HEK293 (cell line): ENCODE measurements around the gene MSI2.

Experiments used
- OSR2 ChIP-seq: fragments of 450-650 bp; formaldehyde crosslinking; IDR thresholded peaks from 2 replicates; pipeline ENCODE4 v1.5.1; 2016; ENCODE audit warnings: missing biosample characterization, missing genetic modification characterization
- ZBTB21 ChIP-seq: fragments of 450-650 bp; formaldehyde crosslinking; IDR thresholded peaks from 2 replicates; pipeline ENCODE4 v1.5.1; 2017; ENCODE audit warnings: missing biosample characterization, missing genetic modification characterization
- ZNF157 ChIP-seq: fragments of 450-650 bp; formaldehyde crosslinking; IDR thresholded peaks from 2 replicates; pipeline ENCODE4 v1.5.1; 2016; ENCODE audit warnings: missing biosample characterization, missing genetic modification characterization
- ZNF24 ChIP-seq: fragments of 450-650 bp; formaldehyde crosslinking; IDR thresholded peaks from 2 replicates; pipeline ENCODE4 v1.5.1; 2016; ENCODE audit warnings: missing biosample characterization, missing genetic modification characterization
- ZNF501 ChIP-seq: fragments of 450-650 bp; formaldehyde crosslinking; IDR thresholded peaks from 2 replicates; pipeline ENCODE4 v1.5.1; 2016; ENCODE audit warnings: missing biosample characterization, missing genetic modification characterization
- ZNF677 ChIP-seq: fragments of 450-650 bp; IDR thresholded peaks from 2 replicates; pipeline ENCODE4 v1.5.0; 2018; ENCODE audit warnings: missing biosample characterization, mild to moderate bottlenecking, missing genetic modification characterization, moderate library complexity
- TF ChIP-seq, protein P1 (sequence below): fragments of 450-650 bp; formaldehyde crosslinking; IDR thresholded peaks from 2 replicates; pipeline ENCODE4 v1.5.1; 2016; ENCODE audit warnings: missing biosample characterization, missing genetic modification characterization
- TF ChIP-seq, protein P2 (sequence below): fragments of 450-650 bp; formaldehyde crosslinking; conservative IDR thresholded peaks from 2 replicates; pipeline ENCODE4 v1.5.1; 2016; ENCODE audit warnings: low read depth, missing biosample characterization, missing genetic modification characterization
- TF ChIP-seq, protein P3 (sequence below): fragments of 450-650 bp; formaldehyde crosslinking; IDR thresholded peaks from 2 replicates; pipeline ENCODE4 v1.5.1; 2016; ENCODE audit warnings: missing biosample characterization, missing genetic modification characterization
- TF ChIP-seq, protein P4 (sequence below): fragments of 450-650 bp; formaldehyde crosslinking; IDR thresholded peaks from 2 replicates; pipeline ENCODE4 v1.5.1; 2016; ENCODE audit warnings: missing biosample characterization, missing genetic modification characterization
- TF ChIP-seq, protein P5 (sequence below): fragments of 450-650 bp; formaldehyde crosslinking; IDR thresholded peaks from 2 replicates; pipeline ENCODE4 v1.5.1; 2016; ENCODE audit warnings: missing biosample characterization, missing genetic modification characterization

DNA sequence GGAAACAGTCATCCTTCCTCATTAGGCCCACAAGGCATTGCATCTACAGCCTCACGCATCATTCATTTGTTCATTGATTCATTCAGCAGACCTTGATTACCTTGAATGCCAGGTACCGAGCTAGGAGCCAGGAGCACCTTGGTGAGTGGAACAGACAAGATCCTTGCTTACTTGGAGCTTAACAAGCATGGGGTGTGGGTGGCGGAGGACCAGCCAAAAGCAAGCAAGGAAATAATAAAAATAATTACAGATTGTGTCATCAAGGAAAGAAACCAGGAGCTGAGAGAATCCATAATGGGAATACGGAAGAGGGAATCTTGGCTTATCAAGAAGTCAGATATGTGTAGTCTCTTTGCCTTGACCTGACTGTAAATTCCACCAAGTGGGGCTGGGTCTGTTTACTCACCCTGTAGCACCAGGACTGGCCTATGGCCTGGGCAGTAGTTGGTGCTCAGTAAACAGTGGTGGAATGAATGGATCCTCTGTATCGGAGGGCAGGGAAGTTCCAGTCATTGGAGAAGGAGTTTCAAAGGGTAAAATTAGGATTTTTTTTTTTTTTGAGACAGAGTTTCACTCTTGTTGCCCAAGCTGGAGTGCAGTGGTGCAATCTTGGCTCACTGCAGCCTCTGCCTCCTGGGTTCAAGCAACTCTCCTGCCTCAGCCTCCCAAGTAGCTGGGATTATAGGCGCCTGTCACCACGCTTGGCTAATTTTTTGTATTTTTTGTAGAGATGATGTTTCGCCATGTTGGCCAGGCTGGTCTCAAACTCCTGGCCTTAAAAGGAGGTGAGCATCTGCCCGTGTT is 157.7 kb downstream of the MSI2 start:
- TF ChIP-seq, protein P1, sequence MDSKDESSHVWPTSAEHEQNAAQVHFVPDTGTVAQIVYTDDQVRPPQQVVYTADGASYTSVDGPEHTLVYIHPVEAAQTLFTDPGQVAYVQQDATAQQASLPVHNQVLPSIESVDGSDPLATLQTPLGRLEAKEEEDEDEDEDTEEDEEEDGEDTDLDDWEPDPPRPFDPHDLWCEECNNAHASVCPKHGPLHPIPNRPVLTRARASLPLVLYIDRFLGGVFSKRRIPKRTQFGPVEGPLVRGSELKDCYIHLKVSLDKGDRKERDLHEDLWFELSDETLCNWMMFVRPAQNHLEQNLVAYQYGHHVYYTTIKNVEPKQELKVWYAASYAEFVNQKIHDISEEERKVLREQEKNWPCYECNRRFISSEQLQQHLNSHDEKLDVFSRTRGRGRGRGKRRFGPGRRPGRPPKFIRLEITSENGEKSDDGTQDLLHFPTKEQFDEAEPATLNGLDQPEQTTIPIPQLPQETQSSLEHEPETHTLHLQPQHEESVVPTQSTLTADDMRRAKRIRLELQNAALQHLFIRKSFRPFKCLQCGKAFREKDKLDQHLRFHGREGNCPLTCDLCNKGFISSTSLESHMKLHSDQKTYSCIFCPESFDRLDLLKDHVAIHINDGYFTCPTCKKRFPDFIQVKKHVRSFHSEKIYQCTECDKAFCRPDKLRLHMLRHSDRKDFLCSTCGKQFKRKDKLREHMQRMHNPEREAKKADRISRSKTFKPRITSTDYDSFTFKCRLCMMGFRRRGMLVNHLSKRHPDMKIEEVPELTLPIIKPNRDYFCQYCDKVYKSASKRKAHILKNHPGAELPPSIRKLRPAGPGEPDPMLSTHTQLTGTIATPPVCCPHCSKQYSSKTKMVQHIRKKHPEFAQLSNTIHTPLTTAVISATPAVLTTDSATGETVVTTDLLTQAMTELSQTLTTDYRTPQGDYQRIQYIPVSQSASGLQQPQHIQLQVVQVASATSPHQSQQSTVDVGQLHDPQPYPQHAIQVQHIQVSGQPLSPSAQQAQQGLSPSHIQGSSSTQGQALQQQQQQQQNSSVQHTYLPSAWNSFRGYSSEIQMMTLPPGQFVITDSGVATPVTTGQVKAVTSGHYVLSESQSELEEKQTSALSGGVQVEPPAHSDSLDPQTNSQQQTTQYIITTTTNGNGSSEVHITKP: no peak
- TF ChIP-seq, protein P2, sequence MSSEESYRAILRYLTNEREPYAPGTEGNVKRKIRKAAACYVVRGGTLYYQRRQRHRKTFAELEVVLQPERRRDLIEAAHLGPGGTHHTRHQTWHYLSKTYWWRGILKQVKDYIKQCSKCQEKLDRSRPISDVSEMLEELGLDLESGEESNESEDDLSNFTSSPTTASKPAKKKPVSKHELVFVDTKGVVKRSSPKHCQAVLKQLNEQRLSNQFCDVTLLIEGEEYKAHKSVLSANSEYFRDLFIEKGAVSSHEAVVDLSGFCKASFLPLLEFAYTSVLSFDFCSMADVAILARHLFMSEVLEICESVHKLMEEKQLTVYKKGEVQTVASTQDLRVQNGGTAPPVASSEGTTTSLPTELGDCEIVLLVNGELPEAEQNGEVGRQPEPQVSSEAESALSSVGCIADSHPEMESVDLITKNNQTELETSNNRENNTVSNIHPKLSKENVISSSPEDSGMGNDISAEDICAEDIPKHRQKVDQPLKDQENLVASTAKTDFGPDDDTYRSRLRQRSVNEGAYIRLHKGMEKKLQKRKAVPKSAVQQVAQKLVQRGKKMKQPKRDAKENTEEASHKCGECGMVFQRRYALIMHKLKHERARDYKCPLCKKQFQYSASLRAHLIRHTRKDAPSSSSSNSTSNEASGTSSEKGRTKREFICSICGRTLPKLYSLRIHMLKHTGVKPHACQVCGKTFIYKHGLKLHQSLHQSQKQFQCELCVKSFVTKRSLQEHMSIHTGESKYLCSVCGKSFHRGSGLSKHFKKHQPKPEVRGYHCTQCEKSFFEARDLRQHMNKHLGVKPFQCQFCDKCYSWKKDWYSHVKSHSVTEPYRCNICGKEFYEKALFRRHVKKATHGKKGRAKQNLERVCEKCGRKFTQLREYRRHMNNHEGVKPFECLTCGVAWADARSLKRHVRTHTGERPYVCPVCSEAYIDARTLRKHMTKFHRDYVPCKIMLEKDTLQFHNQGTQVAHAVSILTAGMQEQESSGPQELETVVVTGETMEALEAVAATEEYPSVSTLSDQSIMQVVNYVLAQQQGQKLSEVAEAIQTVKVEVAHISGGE (tag by site-specific recombination): no peak
- TF ChIP-seq, protein P3, sequence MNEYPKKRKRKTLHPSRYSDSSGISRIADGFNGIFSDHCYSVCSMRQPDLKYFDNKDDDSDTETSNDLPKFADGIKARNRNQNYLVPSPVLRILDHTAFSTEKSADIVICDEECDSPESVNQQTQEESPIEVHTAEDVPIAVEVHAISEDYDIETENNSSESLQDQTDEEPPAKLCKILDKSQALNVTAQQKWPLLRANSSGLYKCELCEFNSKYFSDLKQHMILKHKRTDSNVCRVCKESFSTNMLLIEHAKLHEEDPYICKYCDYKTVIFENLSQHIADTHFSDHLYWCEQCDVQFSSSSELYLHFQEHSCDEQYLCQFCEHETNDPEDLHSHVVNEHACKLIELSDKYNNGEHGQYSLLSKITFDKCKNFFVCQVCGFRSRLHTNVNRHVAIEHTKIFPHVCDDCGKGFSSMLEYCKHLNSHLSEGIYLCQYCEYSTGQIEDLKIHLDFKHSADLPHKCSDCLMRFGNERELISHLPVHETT: no peak
- TF ChIP-seq, protein P4, sequence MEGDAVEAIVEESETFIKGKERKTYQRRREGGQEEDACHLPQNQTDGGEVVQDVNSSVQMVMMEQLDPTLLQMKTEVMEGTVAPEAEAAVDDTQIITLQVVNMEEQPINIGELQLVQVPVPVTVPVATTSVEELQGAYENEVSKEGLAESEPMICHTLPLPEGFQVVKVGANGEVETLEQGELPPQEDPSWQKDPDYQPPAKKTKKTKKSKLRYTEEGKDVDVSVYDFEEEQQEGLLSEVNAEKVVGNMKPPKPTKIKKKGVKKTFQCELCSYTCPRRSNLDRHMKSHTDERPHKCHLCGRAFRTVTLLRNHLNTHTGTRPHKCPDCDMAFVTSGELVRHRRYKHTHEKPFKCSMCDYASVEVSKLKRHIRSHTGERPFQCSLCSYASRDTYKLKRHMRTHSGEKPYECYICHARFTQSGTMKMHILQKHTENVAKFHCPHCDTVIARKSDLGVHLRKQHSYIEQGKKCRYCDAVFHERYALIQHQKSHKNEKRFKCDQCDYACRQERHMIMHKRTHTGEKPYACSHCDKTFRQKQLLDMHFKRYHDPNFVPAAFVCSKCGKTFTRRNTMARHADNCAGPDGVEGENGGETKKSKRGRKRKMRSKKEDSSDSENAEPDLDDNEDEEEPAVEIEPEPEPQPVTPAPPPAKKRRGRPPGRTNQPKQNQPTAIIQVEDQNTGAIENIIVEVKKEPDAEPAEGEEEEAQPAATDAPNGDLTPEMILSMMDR: no peak
- TF ChIP-seq ZNF157 (tag by site-specific recombination) (no peak), ZBTB21 (tag by site-specific recombination) (no peak), ZNF501 (tag by site-specific recombination) (no peak), ZNF24 (tag by site-specific recombination) (no peak), ZNF677 (tag by site-specific recombination) (no peak), OSR2 (tag by site-specific recombination) (no peak)
- TF ChIP-seq, protein P5, sequence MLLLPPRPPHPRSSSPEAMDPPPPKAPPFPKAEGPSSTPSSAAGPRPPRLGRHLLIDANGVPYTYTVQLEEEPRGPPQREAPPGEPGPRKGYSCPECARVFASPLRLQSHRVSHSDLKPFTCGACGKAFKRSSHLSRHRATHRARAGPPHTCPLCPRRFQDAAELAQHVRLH (tag by site-specific recombination): no peak
